ENCODE data around the gene KLF13.

The KLF13 gene

GRCh38 chr15:31332020-31332680 is 5.5 kb downstream of the KLF13 start:
- no peak for DNase-seq (ENCODE audit: low read depth in 2 of 2)

- no peak for DNase-seq (ENCODE audit: low read depth in 2 of 2)
These were observed 6.0 kb downstream of the KLF13 start for GRCh38 chr15:31332681-31333071.

- no peak for DNase-seq (ENCODE audit: low read depth in 2 of 2)
These were observed 6.5 kb downstream of the KLF13 start for GRCh38 chr15:31333119-31333518.

GRCh38 chr15:31333820-31334219 is 7.2 kb downstream of the KLF13 start:
- DNase-seq (ENCODE audit: low read depth in 2 of 2) = no peak

GRCh38 chr15:31335989-31336592 is 9.5 kb downstream of the KLF13 start:
- DNase-seq (ENCODE audit: low read depth in 2 of 2) = no peak

GRCh38 chr15:31336593-31337295 is 10.1 kb downstream of the KLF13 start:
- DNase-seq (ENCODE audit: low read depth in 2 of 2) = no peak

- DNase-seq (ENCODE audit: low read depth in 2 of 2) = no peak
These were observed 10.9 kb downstream of the KLF13 start for GRCh38 chr15:31337352-31338031.

GRCh38 chr15:31338318-31338878 is 11.8 kb downstream of the KLF13 start:
- DNase-seq (ENCODE audit: low read depth in 2 of 2) = no peak

- no peak for DNase-seq (ENCODE audit: low read depth in 2 of 2)
These were observed 12.4 kb downstream of the KLF13 start for GRCh38 chr15:31338879-31339557.

- no peak for DNase-seq (ENCODE audit: low read depth in 2 of 2)
These were observed 12.9 kb downstream of the KLF13 start for GRCh38 chr15:31339558-31339895.

GRCh38 chr15:31340047-31340446 is 13.4 kb downstream of the KLF13 start:
- no peak for DNase-seq (ENCODE audit: low read depth in 2 of 2)

- DNase-seq (ENCODE audit: low read depth in 2 of 2) = no peak
These were observed 14.0 kb downstream of the KLF13 start for GRCh38 chr15:31340592-31340991.

GRCh38 chr15:31341071-31341470 is 14.4 kb downstream of the KLF13 start:
- DNase-seq (ENCODE audit: low read depth in 2 of 2) = no peak

GRCh38 chr15:31341496-31342195 is 15.0 kb downstream of the KLF13 start:
- no peak for DNase-seq (ENCODE audit: low read depth in 2 of 2)

GRCh38 chr15:31342381-31342780 is 15.7 kb downstream of the KLF13 start:
- DNase-seq (ENCODE audit: low read depth in 2 of 2) = no peak

- no peak for DNase-seq (ENCODE audit: low read depth in 2 of 2)
These were observed 16.4 kb downstream of the KLF13 start for GRCh38 chr15:31342781-31343626.

GRCh38 chr15:31343831-31344230 is 17.2 kb downstream of the KLF13 start:
- DNase-seq (ENCODE audit: low read depth in 2 of 2) = no peak

GRCh38 chr15:31344266-31344665 is 17.6 kb downstream of the KLF13 start:
- DNase-seq (ENCODE audit: low read depth in 2 of 2) = no peak

GRCh38 chr15:31344823-31345605 is 18.4 kb downstream of the KLF13 start:
- no peak for DNase-seq (ENCODE audit: low read depth in 2 of 2)
